Measurements from ENCODE around the gene TRPV4. TPM values are rescaled to one million over a fixed set of nuclear protein-coding genes. Genes with fewer than 3 reads are reported as not detected.

TRPV4 gene
- total RNA-seq, 3 donors from 2014 or later (not counting 1 experiment from before 2014, with no cell fraction given): not detected

DNA sequence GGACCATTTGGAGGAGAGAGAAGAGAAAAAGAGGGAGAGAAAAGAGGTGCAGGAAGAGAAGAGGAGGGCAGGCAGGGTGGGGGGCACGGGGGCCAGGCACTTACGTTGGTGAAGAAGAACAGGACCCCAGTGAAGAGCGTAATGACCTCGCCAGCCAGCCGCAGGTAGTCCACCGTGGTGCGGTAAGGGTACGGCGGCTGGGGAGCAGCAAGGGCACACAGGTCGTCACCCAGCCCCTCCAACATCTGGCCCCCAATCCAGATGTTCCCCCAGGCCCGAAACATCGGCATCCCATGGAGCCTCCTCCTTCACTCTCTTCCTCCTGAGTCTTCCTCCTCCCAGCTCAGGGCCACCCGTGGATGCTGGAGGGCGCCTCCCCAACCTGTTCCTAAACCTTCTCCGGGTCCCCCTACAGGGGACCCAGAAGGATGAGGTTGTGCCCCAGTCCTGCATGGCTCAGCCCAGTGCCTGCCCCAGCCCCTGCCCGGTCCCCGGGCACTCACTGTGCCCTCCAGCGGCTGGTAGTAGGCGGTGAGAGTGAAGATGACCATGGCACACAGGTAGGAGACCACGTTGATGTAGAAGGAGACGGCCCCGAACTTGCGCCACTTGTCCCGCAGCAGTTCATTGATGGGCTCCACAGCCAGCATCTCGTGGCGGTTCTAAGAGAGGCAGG, 39.2 kb downstream of the TRPV4 start:
- WGBS (ENCODE audit: insufficient coverage): 84% methylated on average over 26 of the region's 26 CpGs
- Mint-ChIP-seq H3K4me3 (no peak overlapping the region), H3K27me3 (ENCODE audit: low read depth in 2 of 2) (peaks cover 6 to 11% of the 10 kb centered on the region in 2 donors), H3K36me3 (no peaks in the 10 kb centered on the region), H3K9me3 (no peaks in the 10 kb centered on the region), H3K27ac (no peak overlapping the region), H3K4me1 (no peaks in the 10 kb centered on the region)
- TF ChIP-seq, protein P1, sequence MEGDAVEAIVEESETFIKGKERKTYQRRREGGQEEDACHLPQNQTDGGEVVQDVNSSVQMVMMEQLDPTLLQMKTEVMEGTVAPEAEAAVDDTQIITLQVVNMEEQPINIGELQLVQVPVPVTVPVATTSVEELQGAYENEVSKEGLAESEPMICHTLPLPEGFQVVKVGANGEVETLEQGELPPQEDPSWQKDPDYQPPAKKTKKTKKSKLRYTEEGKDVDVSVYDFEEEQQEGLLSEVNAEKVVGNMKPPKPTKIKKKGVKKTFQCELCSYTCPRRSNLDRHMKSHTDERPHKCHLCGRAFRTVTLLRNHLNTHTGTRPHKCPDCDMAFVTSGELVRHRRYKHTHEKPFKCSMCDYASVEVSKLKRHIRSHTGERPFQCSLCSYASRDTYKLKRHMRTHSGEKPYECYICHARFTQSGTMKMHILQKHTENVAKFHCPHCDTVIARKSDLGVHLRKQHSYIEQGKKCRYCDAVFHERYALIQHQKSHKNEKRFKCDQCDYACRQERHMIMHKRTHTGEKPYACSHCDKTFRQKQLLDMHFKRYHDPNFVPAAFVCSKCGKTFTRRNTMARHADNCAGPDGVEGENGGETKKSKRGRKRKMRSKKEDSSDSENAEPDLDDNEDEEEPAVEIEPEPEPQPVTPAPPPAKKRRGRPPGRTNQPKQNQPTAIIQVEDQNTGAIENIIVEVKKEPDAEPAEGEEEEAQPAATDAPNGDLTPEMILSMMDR (IDR thresholded peaks at IDR 0.05): no peak
- Histone ChIP-seq H3K4me1 (ENCODE audit: control insufficient read depth, insufficient read depth, low read length) (no peaks in the 10 kb centered on the region), H3K9me3 (ENCODE audit: control insufficient read depth, insufficient read depth, low read length) (no peaks in the 10 kb centered on the region), H3K27me3 (ENCODE audit: control insufficient read depth, insufficient read depth, low read length) (no peaks in the 10 kb centered on the region), H3K27ac (ENCODE audit: low read length) (no peak overlapping the region), H3K4me3 (ENCODE audit: low read length) (no peak overlapping the region), H3K36me3 (ENCODE audit: control insufficient read depth, insufficient read depth, low read length) (no peaks in the 10 kb centered on the region)
- ATAC-seq (no peak), DNase-seq (no peak)
- intact Hi-C loops (cut with micrococcal nuclease): no loop called here

DNA sequence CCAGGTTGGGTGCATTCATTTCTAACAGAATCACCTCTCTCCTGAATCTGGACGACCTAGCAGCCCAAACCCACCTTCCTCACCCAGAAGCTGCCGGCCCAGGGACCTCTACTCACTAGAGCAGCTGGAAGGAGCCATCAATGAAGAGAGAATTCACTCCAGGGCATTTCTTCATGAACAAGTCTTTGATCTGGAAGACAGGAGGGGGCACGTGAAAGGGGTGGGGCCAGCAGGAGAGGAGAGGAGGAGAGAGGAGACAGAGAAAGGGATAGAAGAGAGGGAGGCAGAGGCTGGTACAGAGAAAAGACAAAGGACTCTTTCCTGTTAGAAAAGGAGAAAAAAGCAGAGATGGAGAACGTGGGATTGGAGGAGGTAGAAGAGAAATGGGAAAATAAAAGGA, 39.8 kb downstream of the TRPV4 start:
- intact Hi-C loops (cut with micrococcal nuclease): no loop called here
- no peaks in the 10 kb centered on the region for H3K9me3 Mint-ChIP-seq

DNA sequence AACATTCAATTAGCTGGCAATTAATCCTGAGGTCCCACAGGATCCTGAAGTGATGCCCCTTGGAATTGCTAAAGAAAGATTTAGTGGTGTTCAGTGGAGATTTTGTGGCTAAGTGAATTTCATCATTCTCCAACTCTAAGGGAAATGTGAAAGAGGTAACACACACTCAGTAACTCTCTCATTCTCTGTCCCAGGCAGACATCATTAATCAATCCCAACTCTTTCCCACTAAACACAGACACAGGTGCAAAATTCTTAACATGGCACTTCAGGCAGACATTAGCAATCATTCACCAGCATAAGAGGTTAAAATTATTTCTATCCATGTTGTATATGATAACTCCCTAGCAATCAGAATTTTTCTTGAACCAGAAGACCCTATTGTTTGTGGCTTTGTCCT, 40.2 kb downstream of the TRPV4 start:
- no peak overlapping the region for H3K27ac Mint-ChIP-seq

More for the DNA sequence above, 39.8 kb downstream of the TRPV4 start:
- no peak for DNase-seq
- ATAC-seq: no peak
- no peak overlapping the region for H3K27ac Mint-ChIP-seq
- H3K4me3 ChIP-seq (ENCODE audit: low read length): no peak overlapping the region
- H3K36me3 ChIP-seq (ENCODE audit: control insufficient read depth, insufficient read depth, low read length): no peaks in the 10 kb centered on the region
- H3K27ac ChIP-seq (ENCODE audit: low read length): no peak overlapping the region
- no peaks in the 10 kb centered on the region for H3K4me1 Mint-ChIP-seq
- H3K36me3 Mint-ChIP-seq: no peaks in the 10 kb centered on the region
- no peaks in the 10 kb centered on the region for H3K27me3 ChIP-seq (ENCODE audit: control insufficient read depth, insufficient read depth, low read length)
- no peaks in the 10 kb centered on the region for H3K4me1 ChIP-seq (ENCODE audit: control insufficient read depth, insufficient read depth, low read length)
- H3K4me3 Mint-ChIP-seq: no peak overlapping the region
- peaks cover 6 to 11% of the 10 kb centered on the region in 2 donors for H3K27me3 Mint-ChIP-seq (ENCODE audit: low read depth in 2 of 2)
- 47% methylated on average over 4 of the region's 4 CpGs for WGBS (ENCODE audit: insufficient coverage)
- H3K9me3 ChIP-seq (ENCODE audit: control insufficient read depth, insufficient read depth, low read length): no peaks in the 10 kb centered on the region
- TF ChIP-seq, protein P1 (IDR thresholded peaks at IDR 0.05): no peak

More for the DNA sequence above, 40.2 kb downstream of the TRPV4 start:
- H3K36me3 ChIP-seq (ENCODE audit: control insufficient read depth, insufficient read depth, low read length): no peaks in the 10 kb centered on the region
- no peaks in the 10 kb centered on the region for H3K4me1 Mint-ChIP-seq
- no peak overlapping the region for H3K4me3 Mint-ChIP-seq
- intact Hi-C loops (cut with micrococcal nuclease): no loop called here
- TF ChIP-seq, protein P1 (IDR thresholded peaks at IDR 0.05): no peak
- peaks cover 6 to 11% of the 10 kb centered on the region in 2 donors for H3K27me3 Mint-ChIP-seq (ENCODE audit: low read depth in 2 of 2)
- H3K27me3 ChIP-seq (ENCODE audit: control insufficient read depth, insufficient read depth, low read length): no peaks in the 10 kb centered on the region
- H3K4me1 ChIP-seq (ENCODE audit: control insufficient read depth, insufficient read depth, low read length): no peaks in the 10 kb centered on the region
- H3K4me3 ChIP-seq (ENCODE audit: low read length): no peak overlapping the region
- H3K36me3 Mint-ChIP-seq: no peaks in the 10 kb centered on the region
- H3K9me3 Mint-ChIP-seq: no peaks in the 10 kb centered on the region
- no peak overlapping the region for H3K27ac ChIP-seq (ENCODE audit: low read length)
- ATAC-seq (no peak), DNase-seq (no peak)
- no peaks in the 10 kb centered on the region for H3K9me3 ChIP-seq (ENCODE audit: control insufficient read depth, insufficient read depth, low read length)
